GM12878 (cell line): ENCODE results near the gene RCOR2.

Experiments
- GABPA ChIP-seq: IDR thresholded peaks from 2 replicates; pipeline ENCODE4 v1.6.1; 2014; ENCODE audit warnings: antibody characterized with exemption, low read depth, mild to moderate bottlenecking, inconsistent platforms
- TCF12 ChIP-seq: IDR thresholded peaks from 2 replicates; pipeline ENCODE4 v1.6.1; 2011; ENCODE audit warnings: low read depth, mild to moderate bottlenecking, low read length
- USF1 ChIP-seq: IDR thresholded peaks from 2 replicates; pipeline ENCODE4 v1.6.1; 2011; ENCODE audit warnings: borderline replicate concordance, low read depth, mild to moderate bottlenecking, moderate library complexity, mixed read lengths, low read length; ENCODE audit not compliant: insufficient read depth; ENCODE audit errors: extremely low read length
- TF ChIP-seq, protein P1 (sequence below): fragments of 450-650 bp; formaldehyde crosslinking; IDR thresholded peaks from 2 replicates; pipeline ENCODE4 v1.4.0; 2020; ENCODE audit warnings: mild to moderate bottlenecking, moderate library complexity

DNA sequence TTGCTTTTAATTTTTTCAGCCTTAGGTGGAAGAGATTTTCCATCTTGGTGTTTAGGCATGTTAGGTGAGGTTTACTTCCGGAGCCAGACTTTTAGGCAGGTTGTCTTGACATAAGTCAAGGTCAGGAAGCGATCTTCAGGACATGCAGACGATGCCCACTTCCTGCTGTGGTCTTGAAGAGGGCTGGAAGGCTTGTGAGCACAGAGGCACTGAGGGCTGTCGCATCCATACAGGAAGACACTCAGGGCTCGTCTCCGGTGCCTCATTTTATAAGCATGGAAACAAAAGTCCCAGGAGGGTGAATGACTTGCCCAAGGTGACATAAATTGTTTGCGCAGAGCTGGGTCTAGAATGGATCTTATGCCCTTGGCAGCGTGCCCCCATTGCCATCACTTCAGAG, 47.3 kb downstream of the RCOR2 start:
- TF ChIP-seq, protein P1, sequence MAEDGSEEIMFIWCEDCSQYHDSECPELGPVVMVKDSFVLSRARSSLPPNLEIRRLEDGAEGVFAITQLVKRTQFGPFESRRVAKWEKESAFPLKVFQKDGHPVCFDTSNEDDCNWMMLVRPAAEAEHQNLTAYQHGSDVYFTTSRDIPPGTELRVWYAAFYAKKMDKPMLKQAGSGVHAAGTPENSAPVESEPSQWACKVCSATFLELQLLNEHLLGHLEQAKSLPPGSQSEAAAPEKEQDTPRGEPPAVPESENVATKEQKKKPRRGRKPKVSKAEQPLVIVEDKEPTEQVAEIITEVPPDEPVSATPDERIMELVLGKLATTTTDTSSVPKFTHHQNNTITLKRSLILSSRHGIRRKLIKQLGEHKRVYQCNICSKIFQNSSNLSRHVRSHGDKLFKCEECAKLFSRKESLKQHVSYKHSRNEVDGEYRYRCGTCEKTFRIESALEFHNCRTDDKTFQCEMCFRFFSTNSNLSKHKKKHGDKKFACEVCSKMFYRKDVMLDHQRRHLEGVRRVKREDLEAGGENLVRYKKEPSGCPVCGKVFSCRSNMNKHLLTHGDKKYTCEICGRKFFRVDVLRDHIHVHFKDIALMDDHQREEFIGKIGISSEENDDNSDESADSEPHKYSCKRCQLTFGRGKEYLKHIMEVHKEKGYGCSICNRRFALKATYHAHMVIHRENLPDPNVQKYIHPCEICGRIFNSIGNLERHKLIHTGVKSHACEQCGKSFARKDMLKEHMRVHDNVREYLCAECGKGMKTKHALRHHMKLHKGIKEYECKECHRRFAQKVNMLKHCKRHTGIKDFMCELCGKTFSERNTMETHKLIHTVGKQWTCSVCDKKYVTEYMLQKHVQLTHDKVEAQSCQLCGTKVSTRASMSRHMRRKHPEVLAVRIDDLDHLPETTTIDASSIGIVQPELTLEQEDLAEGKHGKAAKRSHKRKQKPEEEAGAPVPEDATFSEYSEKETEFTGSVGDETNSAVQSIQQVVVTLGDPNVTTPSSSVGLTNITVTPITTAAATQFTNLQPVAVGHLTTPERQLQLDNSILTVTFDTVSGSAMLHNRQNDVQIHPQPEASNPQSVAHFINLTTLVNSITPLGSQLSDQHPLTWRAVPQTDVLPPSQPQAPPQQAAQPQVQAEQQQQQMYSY (CRISPR knock-in tag): no peak
- no peak for TF ChIP-seq USF1
- no peak for TF ChIP-seq GABPA
- TF ChIP-seq TCF12: no peak
